ENCODE measurements around the gene PTPRH. TPM values are rescaled to one million over a fixed set of nuclear protein-coding genes. Genes with fewer than 3 reads are reported as not detected.
"Not testable (repeated sequence)": the region's sequence is repeated elsewhere in the genome, so short reads cannot be mapped to it uniquely, and the experiment has no call there.

PTPRH gene
- total and polyA plus RNA-seq, 10 donors = 6.5 to 97.9 (median 48.9) TPM

DNA sequence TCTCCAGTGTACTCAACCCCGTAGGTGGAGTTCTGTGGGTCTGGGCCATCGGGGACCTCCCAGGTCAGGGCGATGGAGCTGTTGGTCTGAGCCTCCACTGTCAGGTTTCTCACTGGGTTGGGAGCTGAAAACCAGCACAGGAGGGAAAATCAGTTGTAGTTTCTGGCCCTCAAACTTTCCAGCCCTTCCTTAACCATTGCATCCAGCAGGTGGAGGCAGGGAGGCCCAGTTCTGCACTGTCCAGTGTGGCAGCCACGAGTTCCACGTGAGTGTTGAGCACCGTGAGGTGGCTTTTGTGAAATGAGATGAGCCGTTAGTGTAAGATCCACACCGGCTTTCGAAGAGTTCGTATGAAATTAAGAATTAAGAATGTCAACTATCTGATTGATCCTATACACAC, 7.1 kb downstream of the PTPRH start:
- H3K27me3 ChIP-seq (replicated peaks in 1 of 7) = peaks cover 0 to 50% (median 0%) of the 10 kb centered on the region in 7 donors
- H3K27ac ChIP-seq; DNase-seq; H3K4me3 ChIP-seq; intact Hi-C loops (cut with DNase I; ENCODE audit: low total_unique reads); H3K9me3 ChIP-seq: not testable (repeated sequence)
- 59 to 71% (median 62%) methylated on average over 9 to 10 of the region's 10 CpGs for WGBS, 5 donors
- peaks cover 0 to 54% (median 0%) of the 10 kb centered on the region in 6 donors for H3K36me3 ChIP-seq
- TF ChIP-seq, protein P1, sequence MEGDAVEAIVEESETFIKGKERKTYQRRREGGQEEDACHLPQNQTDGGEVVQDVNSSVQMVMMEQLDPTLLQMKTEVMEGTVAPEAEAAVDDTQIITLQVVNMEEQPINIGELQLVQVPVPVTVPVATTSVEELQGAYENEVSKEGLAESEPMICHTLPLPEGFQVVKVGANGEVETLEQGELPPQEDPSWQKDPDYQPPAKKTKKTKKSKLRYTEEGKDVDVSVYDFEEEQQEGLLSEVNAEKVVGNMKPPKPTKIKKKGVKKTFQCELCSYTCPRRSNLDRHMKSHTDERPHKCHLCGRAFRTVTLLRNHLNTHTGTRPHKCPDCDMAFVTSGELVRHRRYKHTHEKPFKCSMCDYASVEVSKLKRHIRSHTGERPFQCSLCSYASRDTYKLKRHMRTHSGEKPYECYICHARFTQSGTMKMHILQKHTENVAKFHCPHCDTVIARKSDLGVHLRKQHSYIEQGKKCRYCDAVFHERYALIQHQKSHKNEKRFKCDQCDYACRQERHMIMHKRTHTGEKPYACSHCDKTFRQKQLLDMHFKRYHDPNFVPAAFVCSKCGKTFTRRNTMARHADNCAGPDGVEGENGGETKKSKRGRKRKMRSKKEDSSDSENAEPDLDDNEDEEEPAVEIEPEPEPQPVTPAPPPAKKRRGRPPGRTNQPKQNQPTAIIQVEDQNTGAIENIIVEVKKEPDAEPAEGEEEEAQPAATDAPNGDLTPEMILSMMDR (IDR thresholded peaks at IDR 0.05 in 8 of 11, conservative IDR thresholded peaks at IDR 0.05 in 3 of 11) = peak in 1 of 11 experiments; percentile 27
- peaks cover 0 to 39% (median 12%) of the 10 kb centered on the region in 6 donors for H3K4me1 ChIP-seq

DNA sequence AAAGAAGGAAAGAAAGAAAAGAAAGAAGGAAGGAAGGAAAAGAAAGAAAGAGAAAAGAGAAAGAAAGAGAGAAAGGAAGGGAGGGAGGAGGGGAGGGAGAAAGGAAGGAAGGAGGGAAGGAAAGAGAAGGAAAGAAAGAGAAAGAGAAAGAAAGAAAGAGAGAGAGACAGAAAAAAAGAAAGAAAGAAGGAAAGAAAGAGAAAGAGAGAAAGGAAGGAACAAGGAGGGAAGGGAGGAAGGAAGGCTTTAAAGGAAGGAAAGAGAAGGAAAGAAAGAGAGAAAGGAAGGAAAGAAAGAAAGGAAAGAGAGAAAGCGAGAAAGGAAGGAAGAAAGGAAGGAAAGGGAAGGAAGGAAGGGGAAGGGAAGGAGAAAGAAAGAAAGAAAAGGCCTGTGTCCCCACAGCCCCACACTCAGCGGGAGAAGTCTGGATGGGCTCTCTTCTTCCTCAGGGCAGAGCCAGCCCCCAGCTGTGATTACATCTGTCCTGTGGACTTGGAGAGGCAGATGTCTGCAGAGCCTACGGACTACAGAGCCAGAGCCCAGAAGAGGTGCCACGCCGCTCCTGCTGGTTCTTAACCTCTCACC, 9.6 kb downstream of the PTPRH start:
- peak overlapping the region in 6 of 8 donors; percentile 20 to 67 (median 53) for H3K27ac ChIP-seq
- WGBS, 5 donors = 55 to 68% (median 64%) methylated on average over 5 of the region's 5 CpGs
- intact Hi-C loops (cut with DNase I; ENCODE audit: low total_unique reads) = no loop called here
- DNase-seq = no peak
- H3K36me3 ChIP-seq = peaks cover 0 to 69% (median 0%) of the 10 kb centered on the region in 6 donors
- TF ChIP-seq POLR2AphosphoS5 (IDR thresholded peaks at IDR 0.05) (no peak), POLR2A (IDR thresholded peaks at IDR 0.05) (no peak)
- TF ChIP-seq, protein P1 (IDR thresholded peaks at IDR 0.05 in 8 of 11, conservative IDR thresholded peaks at IDR 0.05 in 3 of 11) = no peak
- H3K4me3 ChIP-seq = no peak overlapping the region
- peaks cover 0 to 24% (median 10%) of the 10 kb centered on the region in 6 donors for H3K4me1 ChIP-seq
- no peaks in the 10 kb centered on the region for H3K9me3 ChIP-seq
- peaks cover 0 to 31% (median 0%) of the 10 kb centered on the region in 7 donors for H3K27me3 ChIP-seq (replicated peaks in 1 of 7)

DNA sequence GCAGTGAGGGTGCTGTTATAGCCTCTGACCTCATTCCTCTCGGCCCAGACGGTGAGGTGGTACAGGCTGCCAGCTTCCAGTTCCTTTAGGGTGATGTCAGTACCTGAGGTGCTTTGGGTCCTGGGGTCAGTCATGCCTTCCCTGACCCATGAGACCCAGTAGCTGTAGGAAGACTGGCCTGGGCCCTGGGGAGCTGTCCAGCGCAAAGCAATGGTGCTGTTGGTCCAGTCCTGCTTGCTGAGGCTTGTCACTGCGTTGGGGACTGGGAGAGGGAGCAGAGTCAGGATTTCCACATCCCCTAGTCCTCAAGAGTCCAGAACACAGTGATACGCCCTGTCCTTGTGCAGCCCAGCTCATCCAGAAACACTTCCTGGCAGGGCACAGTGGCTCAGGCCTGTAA, 10.7 kb downstream of the PTPRH start:
- H3K9me3 ChIP-seq = no peaks in the 10 kb centered on the region
- peaks cover 0 to 24% (median 7%) of the 10 kb centered on the region in 6 donors for H3K4me1 ChIP-seq
- peaks cover 0 to 30% (median 0%) of the 10 kb centered on the region in 7 donors for H3K27me3 ChIP-seq (replicated peaks in 1 of 7)
- peaks cover 0 to 80% (median 0%) of the 10 kb centered on the region in 6 donors for H3K36me3 ChIP-seq
- WGBS, 5 donors = 38 to 79% (median 58%) methylated on average over 4 to 5 of the region's 5 CpGs
- H3K4me3 ChIP-seq = no peak overlapping the region
- H3K27ac ChIP-seq = peak overlapping the region in 5 of 8 donors; percentile 44 to 67 (median 62)
- DNase-seq = no peak
- intact Hi-C loops (cut with DNase I; ENCODE audit: low total_unique reads) = no loop called here
- peak in 2 of 3 donors; percentile 42 to 63 for TF ChIP-seq POLR2AphosphoS5 (IDR thresholded peaks at IDR 0.05)
- TF ChIP-seq, protein P1 (IDR thresholded peaks at IDR 0.05 in 8 of 11, conservative IDR thresholded peaks at IDR 0.05 in 3 of 11) = no peak

DNA sequence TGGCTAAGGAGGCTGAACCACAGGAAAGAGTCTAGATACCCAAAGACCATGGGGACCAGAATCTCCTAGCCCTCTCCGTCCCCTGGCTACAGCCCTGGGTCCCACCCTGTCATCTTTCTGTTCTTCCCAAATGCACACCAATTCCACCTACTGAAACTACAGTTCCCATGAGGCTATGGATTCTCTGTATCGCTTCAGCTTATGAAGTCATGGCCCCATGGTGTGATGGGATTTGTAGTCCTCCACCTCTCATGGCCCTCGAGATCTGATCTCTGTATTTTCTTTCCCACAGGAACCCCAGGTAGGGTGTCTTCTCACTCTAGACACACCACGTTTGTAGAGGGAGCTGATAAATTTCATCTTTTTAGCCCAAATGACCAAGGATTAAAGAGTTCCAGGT, 11.8 kb downstream of the PTPRH start:
- Histone ChIP-seq H3K9me3 (no peaks in the 10 kb centered on the region), H3K27ac (peak overlapping the region in 1 of 8 donors; percentile 63), H3K4me1 (peaks cover 0 to 21% (median 6%) of the 10 kb centered on the region in 6 donors), H3K36me3 (peaks cover 0 to 89% (median 0%) of the 10 kb centered on the region in 6 donors), H3K4me3 (no peak overlapping the region), H3K27me3 (replicated peaks in 1 of 7) (peaks cover 0 to 41% (median 0%) of the 10 kb centered on the region in 7 donors)
- intact Hi-C loops (cut with DNase I; ENCODE audit: low total_unique reads) = no loop called here
- TF ChIP-seq, protein P1 (IDR thresholded peaks at IDR 0.05 in 8 of 11, conservative IDR thresholded peaks at IDR 0.05 in 3 of 11) = no peak
- TF ChIP-seq POLR2A (IDR thresholded peaks at IDR 0.05) (no peak), POLR2AphosphoS5 (IDR thresholded peaks at IDR 0.05) (no peak)
- 48 to 67% (median 60%) methylated on average over 4 of the region's 4 CpGs for WGBS, 5 donors
- no peak for DNase-seq

All from spleen (tissue), 11 donors.